Measurements from ENCODE around the gene C11orf65.
"Not testable (repeated sequence)": the region's sequence is repeated elsewhere in the genome, so short reads cannot be mapped to it uniquely, and the experiment has no call there.

Gene C11orf65

GRCh38 chr11:108468478-108468864, 1.1 kb upstream of the C11orf65 start:
- DNase-seq = no peak

- no peak for DNase-seq
These were observed 924 bp downstream of the C11orf65 start for GRCh38 chr11:108466405-108466804.

GRCh38 chr11:108453207-108453835, 14.0 kb downstream of the C11orf65 start:
- DNase-seq = no peak

GRCh38 chr11:108441445-108441844, 25.9 kb downstream of the C11orf65 start:
- not testable (repeated sequence) for DNase-seq

GRCh38 chr11:108436594-108436993, 30.7 kb downstream of the C11orf65 start:
- DNase-seq = no peak

GRCh38 chr11:108435066-108435465, 32.3 kb downstream of the C11orf65 start:
- no peak for DNase-seq

DNA sequence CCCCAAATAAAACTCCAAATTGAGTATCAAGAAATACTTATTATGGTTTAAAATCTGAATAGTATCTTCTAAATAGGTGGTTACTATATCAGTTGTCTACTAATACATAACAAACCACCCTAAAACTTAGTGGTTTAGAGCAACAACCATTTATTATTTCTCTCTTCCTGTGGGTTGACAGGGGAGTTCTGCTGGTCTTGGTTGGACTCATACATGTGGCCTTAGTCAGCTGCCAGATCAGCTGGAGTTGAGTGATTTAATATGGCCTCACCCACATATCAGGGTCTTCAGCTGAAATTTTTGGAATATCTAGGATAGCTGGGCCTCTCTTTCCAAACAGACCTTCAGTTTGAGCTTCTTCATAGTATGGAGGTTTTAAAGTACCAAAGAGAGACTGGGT, 34.5 kb downstream of the C11orf65 start:
- no peak for DNase-seq

DNA sequence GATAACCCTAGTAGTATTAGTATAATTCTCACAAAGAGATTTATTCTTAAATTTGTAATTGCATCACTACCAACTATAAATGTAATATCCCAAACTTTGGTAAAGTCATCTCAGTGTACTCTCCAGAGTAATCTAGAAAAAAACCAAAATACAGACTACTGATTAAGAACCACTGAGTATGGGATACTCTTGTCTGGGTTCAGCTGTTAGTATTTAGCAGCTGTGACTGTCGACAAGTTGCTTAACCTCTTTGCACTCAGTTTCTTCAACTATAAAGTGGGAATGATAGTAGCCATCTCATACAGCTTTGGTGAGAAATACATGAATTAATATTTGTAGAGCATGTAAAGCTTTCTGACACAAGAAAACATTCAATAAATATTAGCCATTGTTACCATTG, 35.3 kb downstream of the C11orf65 start:
- no peak for DNase-seq

- DNase-seq = no peak
These were observed 36.0 kb downstream of the C11orf65 start for GRCh38 chr11:108431370-108431769.

- DNase-seq = peak in 1 of 2 experiments; percentile 16
These were observed 49.8 kb downstream of the C11orf65 start for GRCh38 chr11:108417551-108417950.

DNA sequence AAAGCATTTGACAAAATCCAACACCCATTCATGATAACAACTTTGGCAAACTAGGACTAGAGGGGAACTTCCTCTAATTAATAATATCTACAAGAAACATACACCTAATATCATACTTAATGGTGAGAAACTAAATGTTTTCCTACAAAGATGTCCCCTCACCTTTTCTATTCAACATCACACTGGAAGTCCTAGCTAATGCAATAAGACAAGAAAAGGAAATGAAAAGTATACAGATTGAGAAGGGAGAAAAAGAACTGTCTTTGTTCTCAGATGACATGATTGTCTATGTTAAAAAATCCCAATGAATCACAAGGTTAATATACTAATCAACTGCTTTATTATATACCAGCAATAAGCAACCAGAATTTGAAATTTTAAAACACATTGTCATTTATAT, 52.4 kb downstream of the C11orf65 start:
- DNase-seq = no peak

DNA sequence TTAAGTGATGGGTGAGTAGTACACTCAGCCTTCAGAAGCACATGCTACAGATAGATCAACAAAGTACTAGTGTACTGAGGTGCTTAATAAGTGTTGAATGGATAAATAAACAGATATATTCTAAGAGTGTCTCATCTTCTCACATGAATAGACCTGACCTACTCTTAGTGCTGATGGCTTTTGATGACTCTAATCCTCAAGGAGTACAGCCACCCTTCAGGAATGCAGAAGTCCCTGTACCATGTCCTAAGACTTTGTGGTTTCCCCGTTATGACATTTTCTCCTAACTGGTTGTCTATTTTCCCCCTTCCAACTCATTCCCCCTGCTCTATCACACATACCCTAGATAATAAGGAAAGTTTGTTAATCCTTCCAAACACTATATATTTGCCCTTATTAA, 61.6 kb downstream of the C11orf65 start:
- no peak for DNase-seq

DNA sequence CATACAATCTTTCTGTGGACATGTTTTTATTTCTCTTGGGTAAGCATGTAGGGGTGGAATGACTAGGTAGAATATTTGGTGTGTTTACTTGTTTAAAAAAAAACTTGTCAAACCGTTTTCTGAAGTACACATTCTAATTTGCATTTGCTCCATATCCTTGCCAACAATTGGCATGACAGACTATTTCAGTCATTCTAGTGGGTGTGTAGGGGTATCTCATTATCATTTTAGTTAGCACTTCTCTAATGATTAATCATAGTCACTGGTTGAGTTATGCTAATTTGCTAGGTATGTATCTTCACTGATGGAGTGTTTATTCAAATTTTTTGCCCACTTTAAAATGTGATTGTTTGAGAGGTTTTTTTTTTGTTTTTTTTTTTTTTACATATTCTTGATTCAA, 64.3 kb downstream of the C11orf65 start:
- DNase-seq = no peak

- DNase-seq = no peak
These were observed 65.1 kb downstream of the C11orf65 start for GRCh38 chr11:108402241-108402640.

- no peak for DNase-seq
These were observed 68.9 kb downstream of the C11orf65 start for GRCh38 chr11:108398439-108398838.

DNA sequence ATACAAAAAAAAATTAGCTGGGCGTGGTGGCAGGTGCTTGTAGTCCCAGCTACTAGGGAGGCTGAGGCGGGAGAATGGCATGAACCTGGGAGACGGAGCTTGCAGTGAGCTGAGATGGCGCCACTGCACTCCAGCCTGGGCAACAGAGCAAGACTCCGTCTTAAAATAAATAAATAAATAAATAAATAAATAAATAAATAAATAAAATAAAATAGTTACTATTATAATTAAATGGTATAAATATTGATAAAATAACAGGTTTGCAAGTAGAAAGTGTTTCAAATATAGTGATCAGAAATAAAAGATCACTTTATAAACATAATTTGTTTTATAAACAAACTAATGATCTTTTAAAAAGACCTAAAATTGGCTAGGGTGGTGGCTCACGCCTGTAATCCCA, 70.7 kb downstream of the C11orf65 start:
- not testable (repeated sequence) for DNase-seq

GRCh38 chr11:108394744-108395284, 72.5 kb downstream of the C11orf65 start:
- DNase-seq = no peak

DNA sequence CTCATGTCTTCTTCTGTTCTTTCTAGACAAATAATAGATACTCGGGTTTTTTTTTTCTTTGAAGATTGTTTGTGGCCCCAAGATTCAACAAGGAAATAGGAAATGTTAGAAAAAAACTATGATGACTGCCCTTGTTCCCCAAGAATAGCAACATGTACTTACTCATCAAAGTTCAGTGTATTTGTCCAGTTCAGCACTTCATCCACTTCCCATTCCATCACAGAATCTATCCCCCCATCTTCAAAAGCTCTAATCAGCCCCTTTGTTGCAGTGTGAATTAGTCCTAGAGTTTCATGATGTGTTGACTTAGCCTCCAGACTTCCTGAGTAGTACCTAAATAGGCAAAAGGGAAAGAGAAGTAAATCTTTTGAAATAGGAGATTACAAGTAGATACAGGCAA, 74.3 kb downstream of the C11orf65 start:
- no peak for DNase-seq

DNA sequence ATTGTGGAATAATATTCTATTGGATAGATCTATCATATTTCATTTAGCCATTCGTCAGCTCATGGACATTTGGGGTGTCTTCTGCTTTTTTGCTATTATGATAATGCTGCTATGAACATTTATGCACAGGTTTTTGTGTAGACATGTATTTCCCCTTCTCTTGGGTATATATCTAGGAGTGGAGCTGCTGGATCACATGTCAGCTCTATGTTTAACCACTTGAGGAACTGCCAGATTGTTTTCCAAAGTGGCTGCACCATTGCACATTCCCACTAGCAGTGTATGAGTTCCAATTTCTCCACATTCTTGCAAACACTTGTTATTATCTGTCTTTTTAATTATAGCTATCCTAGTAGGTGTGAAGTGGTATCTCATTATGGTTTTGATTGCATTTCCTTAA, 75.0 kb downstream of the C11orf65 start:
- DNase-seq = no peak

- DNase-seq = no peak
These were observed 78.8 kb downstream of the C11orf65 start for GRCh38 chr11:108388576-108388975.

GRCh38 chr11:108373505-108373904, 93.8 kb downstream of the C11orf65 start:
- DNase-seq = not testable (repeated sequence)

- no peak for DNase-seq
These were observed 96.3 kb downstream of the C11orf65 start for GRCh38 chr11:108370990-108371389.

DNA sequence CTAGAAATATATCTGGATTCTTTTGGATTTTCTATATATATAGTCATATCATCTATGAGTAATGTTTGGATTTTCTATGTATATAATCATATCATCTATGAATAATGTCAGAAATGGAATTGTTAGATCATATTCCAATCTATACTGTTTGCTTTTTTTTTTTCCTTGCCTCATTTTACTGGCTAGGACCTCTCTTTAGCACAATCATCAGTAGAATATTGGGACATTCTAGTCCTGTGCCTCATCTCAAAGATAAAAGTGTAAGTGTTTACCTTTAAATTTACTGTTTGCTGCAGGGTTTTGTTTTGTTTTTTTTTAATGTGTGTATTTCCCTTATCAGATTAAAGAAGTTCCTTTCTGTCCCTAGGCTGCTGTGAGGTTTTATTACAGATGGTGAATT, 97.0 kb downstream of the C11orf65 start:
- DNase-seq = no peak

DNA sequence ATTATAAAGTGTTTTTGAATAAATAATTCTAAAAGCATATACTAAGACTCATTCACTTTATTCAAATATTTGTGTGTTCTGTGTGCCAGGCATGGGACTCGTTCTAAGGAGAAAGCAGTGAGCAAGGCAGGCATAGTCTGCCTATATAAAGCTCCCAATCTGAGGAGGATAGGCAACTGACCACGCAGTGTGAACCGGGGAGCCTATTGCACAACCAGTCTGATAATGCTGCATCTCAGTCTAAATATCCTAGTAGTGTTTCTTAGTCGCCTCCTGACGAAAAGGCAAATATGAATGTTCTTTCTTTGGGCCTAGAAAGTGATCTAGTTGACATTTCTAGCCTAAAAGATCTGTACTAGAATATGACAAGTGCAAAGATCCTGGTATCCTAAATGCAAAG, 98.3 kb downstream of the C11orf65 start:
- no peak for DNase-seq

DNA sequence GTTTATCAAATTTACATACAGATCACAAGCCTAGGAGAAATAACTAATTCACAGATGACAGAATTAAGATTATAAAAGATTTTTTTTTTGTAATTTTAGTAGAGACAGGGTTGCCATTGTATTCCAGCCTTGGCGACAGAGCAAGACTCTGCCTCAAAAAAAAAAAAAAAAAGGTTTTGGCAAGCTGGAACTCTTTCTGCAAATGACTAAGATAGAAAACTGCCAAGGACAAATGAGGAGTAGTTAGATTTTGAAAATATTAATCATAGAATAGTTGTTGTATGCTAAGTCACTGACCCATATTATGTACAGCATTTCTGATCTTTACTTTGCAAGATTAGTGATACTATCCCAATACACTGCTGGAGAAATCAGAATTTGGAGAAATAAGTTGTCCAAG, 99.2 kb downstream of the C11orf65 start:
- no peak for DNase-seq

Data from stimulated activated CD4-positive, alpha-beta T cell treated with anti-CD3 and anti-CD28 coated beads, Interleukin-4, amount 100 ng/mL, for 4 hours (primary cell).